Stimulated activated CD8-positive, alpha-beta memory T cell treated with anti-CD3 and anti-CD28 coated beads, Interleukin-12 subunit alpha, Interleukin-12 subunit beta, amount 100 ng/mL, for 24 hours (primary cell): ENCODE results near the gene RAD9A.
A peak's percentile ranks its signal among the peaks of the same experiment; 100 is the strongest.
"Not testable (repeated sequence)": the region's sequence is repeated elsewhere in the genome, so short reads cannot be mapped to it uniquely, and the experiment has no call there.

Source experiments
- DNase-seq: peaks from one replicate; pipeline ENCODE4 v3.0.0-alpha.2; 2020; ENCODE audit errors: extremely low read depth

Gene RAD9A

GRCh38 chr11:67423466-67423865, 31.7 kb downstream of the RAD9A start:
- DNase-seq, result no peak

- DNase-seq, result no peak
Observed at GRCh38 chr11:67423891-67424613, 32.3 kb downstream of the RAD9A start.

GRCh38 chr11:67427364-67427859, 35.6 kb downstream of the RAD9A start:
- not testable (repeated sequence) for DNase-seq

GRCh38 chr11:67428052-67429001, 36.5 kb downstream of the RAD9A start, which contains the start of gene RPS6KB2:
TSS of gene RPS6KB2 (plus strand) at chr11:67428494. CDS start at chr11:67428546, 52 bp downstream.
- DNase-seq, result peak; percentile 99

GRCh38 chr11:67429038-67429668, 37.4 kb downstream of the RAD9A start:
- no peak for DNase-seq

GRCh38 chr11:67429722-67430121, 37.9 kb downstream of the RAD9A start:
- no peak for DNase-seq

GRCh38 chr11:67431346-67432249, 39.8 kb downstream of the RAD9A start:
- no peak for DNase-seq

GRCh38 chr11:67432655-67433349, 41.0 kb downstream of the RAD9A start:
- DNase-seq, result no peak

- no peak for DNase-seq
Observed at GRCh38 chr11:67433536-67434394, 42.0 kb downstream of the RAD9A start.

- DNase-seq, result no peak
Observed at GRCh38 chr11:67434395-67434881, 42.7 kb downstream of the RAD9A start.

GRCh38 chr11:67435031-67435726, 43.4 kb downstream of the RAD9A start:
- DNase-seq, result no peak

- DNase-seq, result no peak
Observed at GRCh38 chr11:67435727-67436458, 44.1 kb downstream of the RAD9A start.

- DNase-seq, result no peak
Observed at GRCh38 chr11:67436459-67437081, 44.8 kb downstream of the RAD9A start.

GRCh38 chr11:67437082-67437808, 45.5 kb downstream of the RAD9A start, which contains the start of gene PTPRCAP:
TSS of gene PTPRCAP (minus strand) at chr11:67437682. CDS start at chr11:67437619, 63 bp downstream.
- DNase-seq, result peak; percentile 60

GRCh38 chr11:67437809-67438157, 46.0 kb downstream of the RAD9A start:
- no peak for DNase-seq

- peak; percentile 55 for DNase-seq
Observed at GRCh38 chr11:67438158-67438902, 46.5 kb downstream of the RAD9A start.
